ENCODE results near the gene RFPL1. TPM values are rescaled to one million over a fixed set of nuclear protein-coding genes. Genes with fewer than 3 reads are reported as not detected.

Gene RFPL1
- total RNA-seq, 1 experiment from 2014 or later = not detected

GRCh38 chr22:29473001-29473400, 34.6 kb downstream of the RFPL1 start:
- intact Hi-C loops (cut with micrococcal nuclease) = no loop called here
- CTCF ChIA-PET = interaction anchor here (0.6 to 4.1 kb wide), 3 partner anchors 22 to 49 kb away, joined by 3 to 14 read pairs (median 3); no protein-coding TSS in a partner anchor
- Mint-ChIP-seq H3K4me3 (ENCODE audit: unreplicated experiment) (no peak overlapping the region), H3K27ac (ENCODE audit: low read depth, unreplicated experiment) (no peak overlapping the region), H3K36me3 (ENCODE audit: insufficient read depth, unreplicated experiment) (no peaks in the 10 kb centered on the region), H3K4me1 (ENCODE audit: insufficient read depth, unreplicated experiment) (peaks cover 11% of the 10 kb centered on the region), H3K27me3 (ENCODE audit: insufficient read depth, unreplicated experiment) (peaks cover 45% of the 10 kb centered on the region), H3K9me3 (ENCODE audit: unreplicated experiment) (no peaks in the 10 kb centered on the region)
- TF ChIP-seq CTCF (IDR thresholded peaks at IDR 0.05; ENCODE audit: unreplicated experiment) = no peak
- no TSS peak for BruUV-seq (replicated peaks)
- POLR2A ChIA-PET = no interaction called here
- no peak for DNase-seq (ENCODE audit: unreplicated experiment)

GRCh38 chr22:29475550-29475949, 37.2 kb downstream of the RFPL1 start:
- H3K27ac Mint-ChIP-seq (ENCODE audit: low read depth, unreplicated experiment) = no peak overlapping the region
- H3K4me3 Mint-ChIP-seq (ENCODE audit: unreplicated experiment) = no peak overlapping the region
- DNase-seq (ENCODE audit: unreplicated experiment) = no peak
- peaks cover 68% of the 10 kb centered on the region for H3K27me3 Mint-ChIP-seq (ENCODE audit: insufficient read depth, unreplicated experiment)
- ChIA-PET CTCF (interaction anchor here (0.7 kb wide), 1 partner anchor 36 kb away, joined by 3 read pairs; no protein-coding TSS in a partner anchor), POLR2A (interaction anchor here (0.7 kb wide), 1 partner anchor 10 kb away, joined by 3 read pairs; no protein-coding TSS in a partner anchor)
- BruUV-seq (replicated peaks) = no TSS peak
- no peaks in the 10 kb centered on the region for H3K36me3 Mint-ChIP-seq (ENCODE audit: insufficient read depth, unreplicated experiment)
- TF ChIP-seq CTCF (IDR thresholded peaks at IDR 0.05; ENCODE audit: unreplicated experiment) = no peak
- H3K9me3 Mint-ChIP-seq (ENCODE audit: unreplicated experiment) = no peaks in the 10 kb centered on the region
- peaks cover 6% of the 10 kb centered on the region for H3K4me1 Mint-ChIP-seq (ENCODE audit: insufficient read depth, unreplicated experiment)
- intact Hi-C loops (cut with micrococcal nuclease) = no loop called here

- Mint-ChIP-seq H3K4me1 (ENCODE audit: insufficient read depth, unreplicated experiment) (peaks cover 6% of the 10 kb centered on the region), H3K27ac (ENCODE audit: low read depth, unreplicated experiment) (no peak overlapping the region), H3K27me3 (ENCODE audit: insufficient read depth, unreplicated experiment) (peaks cover 68% of the 10 kb centered on the region), H3K9me3 (ENCODE audit: unreplicated experiment) (no peaks in the 10 kb centered on the region), H3K36me3 (ENCODE audit: insufficient read depth, unreplicated experiment) (no peaks in the 10 kb centered on the region), H3K4me3 (ENCODE audit: unreplicated experiment) (no peak overlapping the region)
- intact Hi-C loops (cut with micrococcal nuclease) = no loop called here
- no TSS peak for BruUV-seq (replicated peaks)
- ChIA-PET POLR2A (no interaction called here), CTCF (no interaction called here)
- TF ChIP-seq CTCF (IDR thresholded peaks at IDR 0.05; ENCODE audit: unreplicated experiment) = no peak
- DNase-seq (ENCODE audit: unreplicated experiment) = peak; percentile 10
Measured at GRCh38 chr22:29476116-29476515, 37.7 kb downstream of the RFPL1 start.

GRCh38 chr22:29477723-29478318, 39.4 kb downstream of the RFPL1 start:
- Mint-ChIP-seq H3K27ac (ENCODE audit: low read depth, unreplicated experiment) (no peak overlapping the region), H3K36me3 (ENCODE audit: insufficient read depth, unreplicated experiment) (no peaks in the 10 kb centered on the region), H3K4me3 (ENCODE audit: unreplicated experiment) (no peak overlapping the region), H3K4me1 (ENCODE audit: insufficient read depth, unreplicated experiment) (peaks cover 6% of the 10 kb centered on the region), H3K27me3 (ENCODE audit: insufficient read depth, unreplicated experiment) (peaks cover 62% of the 10 kb centered on the region), H3K9me3 (ENCODE audit: unreplicated experiment) (no peaks in the 10 kb centered on the region)
- DNase-seq (ENCODE audit: unreplicated experiment) = no peak
- CTCF ChIA-PET = no interaction called here
- POLR2A ChIA-PET = no interaction called here
- intact Hi-C loops (cut with micrococcal nuclease) = no loop called here
- TF ChIP-seq CTCF (IDR thresholded peaks at IDR 0.05; ENCODE audit: unreplicated experiment) = no peak
- no TSS peak for BruUV-seq (replicated peaks)

All from MCF 10A (cell line).